Left ventricle myocardium inferior (tissue), 1 donor: ENCODE data around the gene FETUB. TPM values are rescaled to one million over a fixed set of nuclear protein-coding genes. Genes with fewer than 3 reads are reported as not detected.
A peak's percentile ranks its signal among the peaks of the same experiment; 100 is the strongest.
"Not testable (repeated sequence)": the region's sequence is repeated elsewhere in the genome, so short reads cannot be mapped to it uniquely, and the experiment has no call there.

Source experiments
- DNase-seq: peaks from one replicate; pipeline ENCODE4 v3.0.0-alpha.2; 2020
- H3K27ac ChIP-seq: fragments of 200-600 bp; replicated peaks from 2 replicates; pipeline ENCODE4 v1.8.0; 2021
- H3K27me3 ChIP-seq: fragments of 200-600 bp; 2 replicates; pipeline ENCODE4 v1.8.0; 2021; ENCODE audit warnings: low read depth
- H3K36me3 ChIP-seq: fragments of 200-600 bp; 2 replicates; pipeline ENCODE4 v1.8.0; 2021
- H3K4me1 ChIP-seq: fragments of 200-600 bp; 2 replicates; pipeline ENCODE4 v1.8.0; 2021
- H3K4me3 ChIP-seq: fragments of 200-600 bp; 2 replicates; pipeline ENCODE4 v1.8.0; 2021; ENCODE audit warnings: mild to moderate bottlenecking, moderate library complexity
- H3K9me3 ChIP-seq: fragments of 200-600 bp; replicated peaks from 2 replicates; pipeline ENCODE4 v1.8.0; 2021
- CTCF ChIP-seq: fragments of 200-600 bp; IDR thresholded peaks from 2 replicates; pipeline ENCODE4 v1.8.0; 2021; ENCODE audit warnings: antibody characterized with exemption, mild to moderate bottlenecking, borderline replicate concordance
- intact Hi-C: fragments of 100-400 bp; cut with micrococcal nuclease; formaldehyde crosslinking; loops from one replicate; pipeline ENCODE4 v1.11.0; 2022
- total RNA-seq: library from RNA; stranded (reverse); fragmentation: NEBNext Ultra II Directional; extraction: Animal tissue kit (Norgen Biotek cat#: 25700); gene quantifications from one replicate; pipeline ENCODE4 v1.2.1, GENCODE V29; 2021
- donor health status: DM: no; HTN: yes; CAD: no; lungs with severe emphysema.

FETUB gene
- total RNA-seq, 1 donor from 2014 or later = not detected

DNA sequence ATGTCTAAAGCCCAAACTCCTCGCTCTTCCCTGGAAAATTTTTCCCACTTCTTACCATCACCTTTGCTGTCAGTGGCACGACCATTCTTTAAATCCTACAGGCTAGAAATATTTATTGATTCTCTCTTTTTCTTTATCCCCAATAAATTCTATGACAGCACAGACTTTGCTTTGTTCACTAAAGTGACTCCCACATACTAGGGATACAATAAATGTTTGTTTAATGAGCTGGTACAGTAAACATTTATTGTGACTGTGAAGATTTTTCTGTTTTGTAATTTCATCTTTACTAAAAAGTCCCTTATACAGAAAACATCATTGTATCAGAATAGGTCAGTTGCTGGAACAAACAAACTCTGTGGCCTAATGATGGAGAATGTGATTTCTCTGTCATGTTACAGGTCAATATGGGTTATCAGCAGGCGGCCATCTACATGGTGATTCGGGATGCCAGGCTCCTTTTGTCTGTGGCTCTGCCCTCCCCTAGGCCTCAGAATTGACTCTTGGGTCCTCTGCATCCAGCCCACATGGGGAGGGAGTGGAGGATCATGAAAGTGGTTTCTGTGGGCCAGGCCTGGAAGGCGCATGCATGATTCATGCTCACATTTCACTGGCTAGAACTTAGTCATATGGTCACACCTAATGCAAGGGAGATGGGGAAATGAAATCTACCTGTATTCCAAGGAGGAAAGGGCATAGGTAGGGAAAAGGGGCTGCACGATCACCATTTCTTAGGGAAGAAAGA, 54.3 kb downstream of the FETUB start:
- no peaks in the 10 kb centered on the region for H3K9me3 ChIP-seq
- TF ChIP-seq CTCF = no peak
- no peaks in the 10 kb centered on the region for H3K36me3 ChIP-seq
- H3K27me3 ChIP-seq = no peaks in the 10 kb centered on the region
- no peak overlapping the region for H3K4me3 ChIP-seq
- no peak for DNase-seq
- intact Hi-C loops = no loop called here
- no peak overlapping the region for H3K27ac ChIP-seq
- peaks cover 13% of the 10 kb centered on the region for H3K4me1 ChIP-seq

GRCh38 chr3:186696522-186696921, 56.3 kb downstream of the FETUB start:
- Histone ChIP-seq H3K9me3 (no peaks in the 10 kb centered on the region), H3K27ac (no peak overlapping the region), H3K27me3 (no peaks in the 10 kb centered on the region), H3K36me3 (no peaks in the 10 kb centered on the region), H3K4me1 (peaks cover 23% of the 10 kb centered on the region), H3K4me3 (no peak overlapping the region)
- no peak for DNase-seq
- intact Hi-C loops = no loop called here
- no peak for TF ChIP-seq CTCF

GRCh38 chr3:186697510-186697909, 57.3 kb downstream of the FETUB start:
- Histone ChIP-seq H3K36me3 (no peaks in the 10 kb centered on the region), H3K4me3 (no peak overlapping the region), H3K4me1 (peaks cover 22% of the 10 kb centered on the region), H3K9me3 (no peaks in the 10 kb centered on the region), H3K27me3 (no peaks in the 10 kb centered on the region), H3K27ac (peak overlapping the region; percentile 76)
- intact Hi-C loops = no loop called here
- no peak for DNase-seq
- TF ChIP-seq CTCF = no peak

- no peaks in the 10 kb centered on the region for H3K27me3 ChIP-seq
- peaks cover 19% of the 10 kb centered on the region for H3K4me1 ChIP-seq
- intact Hi-C loops = no loop called here
- no peaks in the 10 kb centered on the region for H3K9me3 ChIP-seq
- TF ChIP-seq CTCF = no peak
- no peak overlapping the region for H3K27ac ChIP-seq
- no peak for DNase-seq
- no peaks in the 10 kb centered on the region for H3K36me3 ChIP-seq
- H3K4me3 ChIP-seq = no peak overlapping the region
These were observed 60.1 kb downstream of the FETUB start for GRCh38 chr3:186700267-186700666.

- DNase-seq, H3K4me1 ChIP-seq, H3K27me3 ChIP-seq, H3K4me3 ChIP-seq, intact Hi-C loops, H3K9me3 ChIP-seq, H3K36me3 ChIP-seq, H3K27ac ChIP-seq: not testable (repeated sequence)
These were observed 62.3 kb downstream of the FETUB start for GRCh38 chr3:186702451-186702850.

Other genes starting within 250 kb of the FETUB start
- 1.6 TPM for gene CRYGS, start 96.0 kb upstream of the FETUB start, total RNA-seq
- gene TBCCD1, start 73.1 kb upstream of the FETUB start, total RNA-seq = 6.2 TPM
- 24.6 TPM for gene DNAJB11, start 69.7 kb upstream of the FETUB start, total RNA-seq
- not detected for gene AHSG, start 27.3 kb upstream of the FETUB start, total RNA-seq
- not detected for gene HRG, start 25.6 kb downstream of the FETUB start, total RNA-seq
- 0.14 TPM for gene KNG1, start 77.0 kb downstream of the FETUB start, total RNA-seq
- gene EIF4A2, start 143.2 kb downstream of the FETUB start, total RNA-seq = 468 TPM
- 9.6 TPM for gene RFC4, start 166.1 kb downstream of the FETUB start, total RNA-seq
- gene ADIPOQ, start 202.3 kb downstream of the FETUB start, total RNA-seq = 0.69 TPM